ENCODE results near the gene PSME3. TPM values are rescaled to one million over a fixed set of nuclear protein-coding genes. Genes with fewer than 3 reads are reported as not detected.
A peak's percentile ranks its signal among the peaks of the same experiment; 100 is the strongest.

PSME3 gene, protein sequence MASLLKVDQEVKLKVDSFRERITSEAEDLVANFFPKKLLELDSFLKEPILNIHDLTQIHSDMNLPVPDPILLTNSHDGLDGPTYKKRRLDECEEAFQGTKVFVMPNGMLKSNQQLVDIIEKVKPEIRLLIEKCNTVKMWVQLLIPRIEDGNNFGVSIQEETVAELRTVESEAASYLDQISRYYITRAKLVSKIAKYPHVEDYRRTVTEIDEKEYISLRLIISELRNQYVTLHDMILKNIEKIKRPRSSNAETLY
- 96.6 TPM for total RNA-seq

- peak; percentile 92 for ATAC-seq
Measured at GRCh38 chr17:42832934-42833766, at the start of gene PSME3. Gene PSME3 (plus strand): TSS chr17:42833397. CDS start chr17:42833632, 235 bp downstream.

DNA sequence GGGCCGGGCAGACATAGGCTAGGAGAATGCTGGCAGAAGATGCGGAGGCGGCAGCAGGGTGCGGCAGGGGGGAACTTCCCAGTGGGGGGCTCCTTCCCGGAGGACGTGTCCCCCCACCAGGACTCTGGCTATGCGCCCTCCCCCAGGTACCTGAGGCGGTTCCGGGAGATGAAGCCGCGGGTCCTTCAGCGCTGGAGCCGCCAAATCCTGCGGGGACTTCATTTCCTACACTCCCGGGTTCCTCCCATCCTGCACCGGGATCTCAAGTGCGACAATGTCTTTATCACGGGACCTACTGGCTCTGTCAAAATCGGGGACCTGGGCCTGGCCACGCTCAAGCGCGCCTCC, 49.4 kb upstream of the PSME3 start:
- ATAC-seq = no peak

GRCh38 chr17:42784409-42784808, 48.8 kb upstream of the PSME3 start:
- no peak for ATAC-seq

DNA sequence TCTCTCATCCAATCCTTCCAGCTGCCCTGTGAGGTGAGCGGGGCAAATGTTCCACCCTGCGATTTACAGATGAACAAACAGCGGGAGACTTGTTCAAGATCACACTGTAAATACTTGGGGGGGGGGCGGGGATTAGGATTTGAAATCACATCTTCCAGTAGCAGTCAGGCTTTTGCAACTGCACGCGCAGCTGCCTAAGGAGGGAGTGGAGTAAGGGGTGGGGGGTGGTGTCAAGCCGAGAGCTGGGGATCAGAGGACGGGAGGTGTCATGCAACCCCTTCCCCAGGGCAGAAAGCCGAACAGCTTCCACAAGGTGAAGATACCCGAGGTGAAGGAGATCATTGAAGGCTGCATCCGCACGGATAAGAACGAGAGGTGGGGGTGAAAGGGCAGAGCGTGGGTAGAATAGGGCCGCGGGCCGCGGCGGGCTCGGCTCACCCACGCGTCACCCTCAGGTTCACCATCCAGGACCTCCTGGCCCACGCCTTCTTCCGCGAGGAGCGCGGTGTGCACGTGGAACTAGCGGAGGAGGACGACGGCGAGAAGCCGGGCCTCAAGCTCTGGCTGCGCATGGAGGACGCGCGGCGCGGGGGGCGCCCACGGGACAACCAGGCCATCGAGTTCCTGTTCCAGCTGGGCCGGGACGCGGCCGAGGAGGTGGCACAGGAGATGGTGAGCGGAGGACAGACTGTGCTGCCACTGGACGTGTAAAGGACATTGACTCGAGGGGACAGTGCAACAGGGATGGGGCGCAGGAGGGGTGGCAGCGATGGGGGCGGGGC, 48.2 kb upstream of the PSME3 start:
- ATAC-seq = no peak

- no peak for ATAC-seq
Measured at GRCh38 chr17:42787266-42787665, 45.9 kb upstream of the PSME3 start.

DNA sequence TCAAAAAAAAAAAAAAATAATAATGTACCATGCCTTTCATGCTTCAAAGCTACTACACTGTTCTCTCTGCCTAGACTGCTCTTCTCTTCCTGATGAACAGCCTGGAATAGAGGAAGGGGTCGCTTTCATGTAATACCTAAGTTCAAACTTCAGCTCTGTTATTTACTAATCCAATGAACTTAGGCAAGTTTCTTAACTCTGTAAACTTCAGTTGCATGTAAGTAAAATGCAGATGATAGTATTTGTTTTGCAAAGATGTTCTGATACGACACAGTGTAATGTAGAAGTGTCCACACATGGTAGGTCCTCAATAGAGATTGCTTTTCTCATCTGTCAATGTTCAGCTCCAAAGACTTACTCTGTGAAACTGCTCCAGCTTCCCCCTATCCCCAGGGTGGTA, 41.2 kb upstream of the PSME3 start:
- ATAC-seq = no peak

- ATAC-seq = no peak
Measured at GRCh38 chr17:42792545-42792944, 40.7 kb upstream of the PSME3 start.

DNA sequence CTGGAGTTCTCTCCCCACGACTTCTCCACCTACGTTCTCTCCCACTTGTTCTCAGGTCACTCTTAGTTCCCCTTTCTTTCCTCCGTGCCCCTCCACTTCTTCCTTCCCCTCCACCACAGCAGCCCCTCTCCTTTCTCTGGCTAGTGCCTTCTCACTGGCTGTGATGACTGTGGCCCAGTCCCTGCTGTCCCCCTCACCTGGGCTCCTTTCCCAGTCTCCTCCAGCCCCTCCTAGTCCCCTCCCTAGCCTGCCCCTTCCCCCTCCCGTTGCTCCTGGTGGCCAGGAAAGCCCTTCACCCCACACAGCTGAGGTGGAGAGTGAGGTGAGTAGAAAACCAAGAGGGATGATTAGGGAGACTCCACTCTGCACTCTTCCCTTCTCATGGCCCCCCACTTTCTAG, 38.1 kb upstream of the PSME3 start:
- no peak for ATAC-seq

DNA sequence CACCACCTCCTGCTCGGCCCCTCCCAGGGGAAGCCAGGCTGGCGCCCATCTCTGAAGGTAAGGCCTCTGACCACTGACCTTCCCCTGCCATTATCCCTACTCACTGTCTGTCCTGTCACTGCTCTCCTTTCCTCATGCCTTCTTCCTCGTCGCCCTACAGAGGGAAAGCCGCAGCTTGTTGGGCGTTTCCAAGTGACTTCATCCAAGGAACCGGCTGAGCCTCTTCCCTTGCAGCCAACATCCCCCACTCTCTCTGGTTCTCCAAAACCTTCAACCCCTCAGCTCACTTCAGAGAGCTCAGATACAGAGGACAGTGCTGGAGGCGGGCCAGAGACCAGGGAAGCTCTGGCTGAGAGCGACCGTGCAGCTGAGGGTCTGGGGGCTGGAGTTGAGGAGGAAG, 37.7 kb upstream of the PSME3 start:
- ATAC-seq = peak; percentile 32

DNA sequence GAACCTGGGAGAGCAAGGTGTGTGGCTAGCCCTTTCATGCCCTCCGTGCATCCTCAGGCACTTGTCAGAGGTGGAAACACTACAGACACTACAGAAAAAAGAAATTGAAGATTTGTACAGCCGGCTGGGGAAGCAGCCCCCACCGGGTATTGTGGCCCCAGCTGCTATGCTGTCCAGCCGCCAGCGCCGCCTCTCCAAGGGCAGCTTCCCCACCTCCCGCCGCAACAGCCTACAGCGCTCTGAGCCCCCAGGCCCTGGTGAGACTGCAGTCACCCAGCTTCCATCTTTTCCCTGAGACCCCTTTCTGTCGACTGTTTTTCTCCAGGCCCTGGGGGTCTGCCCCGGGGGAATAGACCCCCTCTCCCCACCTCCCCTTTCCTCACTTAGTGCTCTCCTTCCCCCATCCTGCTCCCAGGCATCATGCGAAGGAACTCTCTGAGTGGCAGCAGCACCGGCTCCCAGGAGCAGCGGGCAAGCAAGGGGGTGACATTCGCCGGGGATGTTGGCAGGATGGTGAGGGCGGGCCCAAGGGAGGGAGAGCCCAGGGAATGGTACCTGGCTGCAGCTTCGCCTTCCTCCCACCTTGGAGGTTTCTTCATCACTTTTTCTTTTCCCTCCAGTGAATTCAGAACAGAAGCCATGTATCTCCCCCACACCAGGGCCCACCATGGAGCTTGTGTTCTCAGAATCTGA, 37.0 kb upstream of the PSME3 start:
- no peak for ATAC-seq

GRCh38 chr17:42797067-42798007, 35.9 kb upstream of the PSME3 start:
- ATAC-seq = peak; percentile 71

DNA sequence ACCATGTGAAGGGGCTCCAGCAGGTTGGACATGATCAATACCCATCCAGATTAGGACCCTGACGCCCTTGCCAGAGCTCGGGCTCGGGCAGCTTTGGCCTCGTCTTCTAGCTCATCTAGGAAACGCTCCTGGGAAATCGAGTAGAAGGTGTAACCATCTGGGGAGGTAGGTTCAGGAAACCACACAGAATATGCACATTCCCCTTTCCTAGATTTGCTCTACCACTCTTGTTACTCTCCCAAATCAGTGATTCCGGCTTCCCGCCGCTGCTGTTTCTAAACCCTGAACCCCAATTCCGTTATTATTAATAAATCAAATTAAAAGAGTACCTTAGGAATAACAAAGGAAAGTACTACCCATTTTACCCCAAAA, 35.2 kb upstream of the PSME3 start:
- ATAC-seq = no peak

DNA sequence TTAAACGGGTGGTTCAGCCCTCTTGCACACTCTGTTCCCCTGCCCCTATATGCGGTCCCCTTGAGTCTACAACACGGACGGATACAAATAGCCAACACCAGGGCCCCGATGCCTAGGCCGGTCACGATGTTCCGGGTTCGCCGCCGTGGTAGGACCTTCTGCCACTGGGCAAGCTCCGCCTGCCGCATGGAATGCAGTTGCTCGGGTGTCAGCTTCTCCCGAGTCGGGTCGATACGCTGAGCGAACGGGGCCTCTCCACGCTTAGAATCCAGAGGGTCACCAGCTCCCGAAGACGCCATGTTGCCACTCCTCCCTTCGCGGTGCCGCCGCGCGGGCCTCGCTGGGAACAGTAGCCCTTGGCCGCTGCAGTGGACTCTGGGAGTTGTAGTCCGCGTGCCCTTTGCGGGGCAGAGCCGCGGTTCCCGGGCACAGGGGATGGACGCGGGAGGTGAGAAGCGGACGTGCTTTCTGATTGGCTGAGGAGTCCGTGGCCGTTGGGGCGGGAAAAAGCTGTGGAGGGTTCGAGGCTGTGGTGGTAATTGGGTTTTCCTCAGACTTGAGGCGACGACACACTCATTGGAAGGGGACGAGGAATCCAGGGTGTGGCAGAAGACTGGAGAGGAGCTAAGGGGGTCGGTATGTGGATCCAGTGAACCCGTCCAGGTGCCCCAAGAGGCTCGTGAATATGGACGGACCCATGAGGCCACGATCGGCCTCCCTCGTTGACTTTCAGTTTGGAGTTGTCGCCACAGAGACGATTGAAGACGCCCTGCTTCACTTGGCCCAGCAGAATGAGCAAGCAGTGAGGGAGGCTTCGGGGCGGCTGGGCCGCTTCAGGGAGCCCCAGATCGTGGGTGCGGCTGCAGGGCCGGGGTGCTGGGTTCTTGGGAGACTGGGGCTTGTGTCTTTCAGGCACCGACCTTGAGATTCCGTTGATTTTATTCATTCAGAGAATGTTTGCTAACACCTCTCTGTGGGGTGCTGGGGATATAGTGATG, 34.5 kb upstream of the PSME3 start, which contains the start of the genes CNTD1 and COA3:
Gene CNTD1 (plus strand): TSS at position 479 of the 998 bp plus-strand sequence. CDS start 207 bp downstream, at position 686.
Gene COA3 (minus strand): TSS at position 322 of the 998 bp plus-strand sequence. CDS start 23 bp downstream, at position 299.
- peak; percentile 75 for ATAC-seq

DNA sequence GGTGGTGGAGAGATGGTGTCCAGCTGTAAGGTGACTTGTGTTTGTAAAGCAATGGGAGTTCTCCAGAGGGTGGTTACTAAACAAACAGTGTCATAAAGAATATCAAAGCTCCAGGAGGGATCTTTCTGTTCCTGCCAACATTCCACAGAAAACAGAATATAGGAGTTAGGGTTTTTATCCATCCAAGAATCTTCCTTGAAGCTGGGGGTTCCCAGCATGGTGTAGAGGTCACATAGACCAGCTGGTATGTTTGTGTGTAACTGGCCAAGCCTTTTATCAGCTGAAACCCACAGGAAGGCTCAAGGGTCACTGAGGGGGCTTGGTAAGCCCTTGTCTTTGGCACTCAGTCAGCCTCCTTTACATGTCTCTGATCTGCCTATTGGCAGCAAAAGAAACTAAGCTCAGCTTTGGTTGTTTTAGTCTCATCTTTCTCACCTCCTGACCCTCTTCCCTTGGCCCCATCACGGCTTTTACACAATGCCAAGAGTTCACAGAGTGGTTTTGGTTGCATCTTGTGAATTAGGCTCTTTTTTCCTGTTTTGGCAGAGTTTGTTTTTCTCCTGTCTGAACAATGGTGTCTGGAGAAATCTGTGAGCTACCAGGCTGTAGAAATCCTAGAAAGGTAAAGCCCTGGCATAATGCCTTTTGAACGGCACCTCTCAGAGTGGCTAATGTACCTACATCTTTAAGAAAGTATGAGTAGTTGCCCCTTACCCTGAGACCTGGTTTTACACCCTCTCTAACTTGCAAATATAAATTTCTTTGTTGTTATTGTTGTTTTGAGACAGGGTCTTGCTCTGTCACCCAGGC, 29.9 kb upstream of the PSME3 start:
- no peak for ATAC-seq

GRCh38 chr17:42804918-42805367, 28.3 kb upstream of the PSME3 start:
- no peak for ATAC-seq

GRCh38 chr17:42806249-42806648, 26.9 kb upstream of the PSME3 start:
- peak; percentile 55 for ATAC-seq

- ATAC-seq = peak; percentile 57
Measured at GRCh38 chr17:42809250-42809649, 23.9 kb upstream of the PSME3 start.

DNA sequence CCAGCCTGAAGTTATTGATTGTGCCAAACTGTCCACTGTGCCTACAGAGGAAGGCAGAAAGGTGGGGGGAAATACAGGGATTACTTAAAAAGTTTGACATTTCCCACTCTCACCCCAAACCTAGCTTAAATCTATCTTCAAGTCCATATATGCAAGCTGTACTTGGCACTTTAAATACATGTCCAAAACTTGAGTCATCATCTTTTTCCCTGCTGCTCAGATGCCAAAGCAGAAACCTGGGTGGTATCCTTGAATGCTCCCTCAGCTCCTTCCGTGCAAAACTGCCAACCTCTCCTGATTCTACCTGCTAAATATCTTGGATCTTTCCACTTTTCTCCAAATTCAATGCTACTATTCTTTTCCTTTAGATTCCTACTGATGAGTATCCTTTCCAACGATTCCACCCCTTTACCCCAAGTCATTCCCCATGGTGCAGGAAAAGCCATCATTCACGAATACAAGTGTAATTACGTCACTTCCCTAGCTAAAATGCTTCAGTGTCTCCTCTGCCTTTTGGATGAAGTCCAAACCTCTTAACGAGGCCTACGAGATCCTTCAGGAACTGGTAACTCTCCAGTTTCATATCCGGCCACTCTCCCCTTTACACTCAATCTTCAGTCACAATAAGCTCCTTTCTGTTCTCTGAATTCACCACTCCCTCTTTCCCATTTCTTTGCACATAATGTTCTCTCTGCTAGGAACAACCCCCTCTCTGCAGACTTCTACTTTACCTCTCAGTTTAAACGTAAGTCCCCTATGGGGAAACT, 18.4 kb upstream of the PSME3 start:
- no peak for ATAC-seq

All from esophagus mucosa (tissue), 1 donor.